PC-3 (cell line): ENCODE measurements around the gene SMAD7. TPM values are rescaled to one million over a fixed set of nuclear protein-coding genes. Genes with fewer than 3 reads are reported as not detected.

Experiments used
- ATAC-seq: fragments of 200-7000 bp; cut with Tn5 transposase; 2 replicates; pipeline ENCODE4 v1.9.1; 2020; ENCODE audit warnings: mild to moderate bottlenecking, moderate library complexity
- BruUV-seq: library from RNA; stranded (reverse); fragments of 400-500 nt; replicated peaks from 2 replicates; lab custom pipeline; 2021; lab: Mats Ljungman, UMichigan
- CTCF ChIA-PET: fragments of 300-600 bp; sonication (Branson Sonifier 250); formaldehyde crosslinking; loops from one replicate; lab custom pipeline; 2022; ENCODE audit warnings: antibody characterized with exemption; lab: Charles Lee
- POLR2A ChIA-PET: fragments of 300-600 bp; sonication (Branson Sonifier 250); formaldehyde crosslinking; loops from one replicate; lab custom pipeline; 2022; ENCODE audit warnings: antibody characterized with exemption; ENCODE audit not compliant: unreplicated experiment; lab: Charles Lee
- DNase-seq: peaks from one replicate; pipeline ENCODE4 v3.0.0-alpha.2; 2015
- H2AFZ ChIP-seq: fragments of 300-600 bp; sonication (generic); 2 replicates; pipeline ENCODE4 v1.6.0; 2016; ENCODE audit warnings: antibody characterized with exemption, low read length
- H3F3A ChIP-seq: fragments of 300-600 bp; sonication (generic); one replicate; pipeline ENCODE4 v1.6.0; 2017; ENCODE audit warnings: antibody characterized with exemption, low read length, control low read depth, mild to moderate bottlenecking; ENCODE audit not compliant: unreplicated experiment
- H3K27ac ChIP-seq: fragments of 300-600 bp; sonication (generic); 2 replicates; pipeline ENCODE4 v1.5.1; 2016; ENCODE audit warnings: mild to moderate bottlenecking, low read length
- H3K27me3 ChIP-seq: fragments of 300-600 bp; sonication (generic); 2 replicates; pipeline ENCODE4 v1.6.1; 2016; ENCODE audit warnings: low read length, mixed read lengths
- H3K36me3 ChIP-seq: fragments of 300-600 bp; sonication (generic); 2 replicates; pipeline ENCODE4 v1.6.1; 2016; ENCODE audit warnings: low read depth, mixed run types, low read length, mixed read lengths
- H3K4me1 ChIP-seq: fragments of 300-600 bp; sonication (generic); 2 replicates; pipeline ENCODE4 v1.5.1; 2016; ENCODE audit warnings: low read length; ENCODE audit not compliant: insufficient read depth
- H3K4me2 ChIP-seq: fragments of 300-600 bp; sonication (generic); 2 replicates; pipeline ENCODE4 v1.6.0; 2016; ENCODE audit warnings: low read length
- H3K4me3 ChIP-seq: fragments of 300-600 bp; sonication (generic); 2 replicates; pipeline ENCODE4 v1.5.1; 2016; ENCODE audit warnings: mild to moderate bottlenecking, low read length, mixed read lengths
- H3K79me2 ChIP-seq: fragments of 300-600 bp; sonication (generic); 2 replicates; pipeline ENCODE4 v1.6.1; 2017; ENCODE audit warnings: low read length, mixed read lengths
- H3K9ac ChIP-seq: fragments of 300-600 bp; sonication (generic); 2 replicates; pipeline ENCODE4 v1.6.0; 2016; ENCODE audit warnings: mild to moderate bottlenecking, low read length
- H3K9me2 ChIP-seq: fragments of 300-600 bp; sonication (generic); replicated peaks from 2 replicates; pipeline ENCODE4 v1.6.1; 2016; ENCODE audit warnings: mixed run types, low read length, mixed read lengths
- H3K9me3 ChIP-seq: fragments of 300-600 bp; sonication (generic); 2 replicates; pipeline ENCODE4 v1.6.1; 2016; ENCODE audit warnings: low read length, mixed read lengths
- H4K20me1 ChIP-seq: fragments of 300-600 bp; sonication (generic); 2 replicates; pipeline ENCODE4 v1.6.1; 2016; ENCODE audit warnings: low read length, mixed read lengths
- EZH2 ChIP-seq: fragments of 300-600 bp; sonication (generic); IDR thresholded peaks from one replicate; pipeline ENCODE4 v1.6.1; 2017; ENCODE audit warnings: antibody characterized with exemption, mild to moderate bottlenecking, low read length; ENCODE audit not compliant: unreplicated experiment
- EZH2phosphoT487 ChIP-seq: fragments of 300-600 bp; sonication (generic); IDR thresholded peaks from 2 replicates; pipeline ENCODE4 v1.6.1; 2018; ENCODE audit warnings: mild to moderate bottlenecking, antibody characterized with exemption, low read length, borderline replicate concordance
- intact Hi-C: fragments of 100-400 bp; cut with micrococcal nuclease; formaldehyde crosslinking; loops from 2 replicates; pipeline ENCODE4 v1.9.0; 2023
- total RNA-seq: library from RNA; depleted of rRNA; stranded (reverse); fragments of >200 nt; gene quantifications from 2 replicates; pipeline ENCODE4 v1.2.3, GENCODE V29; 2014
- TF ChIP-seq, protein P1 (sequence below): fragments of 300-600 bp; sonication (generic); conservative IDR thresholded peaks from 2 replicates; pipeline ENCODE4 v1.5.1; 2017; ENCODE audit warnings: antibody characterized with exemption, low read depth, mild to moderate bottlenecking, low read length

The SMAD7 gene
- total RNA-seq, 1 experiment from 2014 or later = 9.4 TPM

- TF ChIP-seq, protein P1, sequence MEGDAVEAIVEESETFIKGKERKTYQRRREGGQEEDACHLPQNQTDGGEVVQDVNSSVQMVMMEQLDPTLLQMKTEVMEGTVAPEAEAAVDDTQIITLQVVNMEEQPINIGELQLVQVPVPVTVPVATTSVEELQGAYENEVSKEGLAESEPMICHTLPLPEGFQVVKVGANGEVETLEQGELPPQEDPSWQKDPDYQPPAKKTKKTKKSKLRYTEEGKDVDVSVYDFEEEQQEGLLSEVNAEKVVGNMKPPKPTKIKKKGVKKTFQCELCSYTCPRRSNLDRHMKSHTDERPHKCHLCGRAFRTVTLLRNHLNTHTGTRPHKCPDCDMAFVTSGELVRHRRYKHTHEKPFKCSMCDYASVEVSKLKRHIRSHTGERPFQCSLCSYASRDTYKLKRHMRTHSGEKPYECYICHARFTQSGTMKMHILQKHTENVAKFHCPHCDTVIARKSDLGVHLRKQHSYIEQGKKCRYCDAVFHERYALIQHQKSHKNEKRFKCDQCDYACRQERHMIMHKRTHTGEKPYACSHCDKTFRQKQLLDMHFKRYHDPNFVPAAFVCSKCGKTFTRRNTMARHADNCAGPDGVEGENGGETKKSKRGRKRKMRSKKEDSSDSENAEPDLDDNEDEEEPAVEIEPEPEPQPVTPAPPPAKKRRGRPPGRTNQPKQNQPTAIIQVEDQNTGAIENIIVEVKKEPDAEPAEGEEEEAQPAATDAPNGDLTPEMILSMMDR = no peak
- TF ChIP-seq EZH2 (no peak), EZH2phosphoT487 (no peak)
- H3K36me3 ChIP-seq = no peaks in the 10 kb centered on the region
- H3K9me2 ChIP-seq = no peaks in the 10 kb centered on the region
- no peaks in the 10 kb centered on the region for H3K79me2 ChIP-seq
- no peaks in the 10 kb centered on the region for H3K27me3 ChIP-seq
- POLR2A ChIA-PET = no interaction called here
- H4K20me1 ChIP-seq = no peaks in the 10 kb centered on the region
- DNase-seq = no peak
- intact Hi-C loops = no loop called here
- no peak for ATAC-seq
- no peak overlapping the region for H3K4me2 ChIP-seq
- H3K4me3 ChIP-seq = no peak overlapping the region
- CTCF ChIA-PET = no interaction called here
- H3F3A ChIP-seq = no peaks in the 10 kb centered on the region
- H3K27ac ChIP-seq = no peak overlapping the region
- no peak overlapping the region for H2AFZ ChIP-seq
- no peak overlapping the region for H3K9ac ChIP-seq
- no TSS peak for BruUV-seq
- H3K4me1 ChIP-seq = peaks cover 14% of the 10 kb centered on the region
- H3K9me3 ChIP-seq = no peaks in the 10 kb centered on the region
Measured at GRCh38 chr18:48925491-48925780, 25.3 kb downstream of the SMAD7 start.

DNA sequence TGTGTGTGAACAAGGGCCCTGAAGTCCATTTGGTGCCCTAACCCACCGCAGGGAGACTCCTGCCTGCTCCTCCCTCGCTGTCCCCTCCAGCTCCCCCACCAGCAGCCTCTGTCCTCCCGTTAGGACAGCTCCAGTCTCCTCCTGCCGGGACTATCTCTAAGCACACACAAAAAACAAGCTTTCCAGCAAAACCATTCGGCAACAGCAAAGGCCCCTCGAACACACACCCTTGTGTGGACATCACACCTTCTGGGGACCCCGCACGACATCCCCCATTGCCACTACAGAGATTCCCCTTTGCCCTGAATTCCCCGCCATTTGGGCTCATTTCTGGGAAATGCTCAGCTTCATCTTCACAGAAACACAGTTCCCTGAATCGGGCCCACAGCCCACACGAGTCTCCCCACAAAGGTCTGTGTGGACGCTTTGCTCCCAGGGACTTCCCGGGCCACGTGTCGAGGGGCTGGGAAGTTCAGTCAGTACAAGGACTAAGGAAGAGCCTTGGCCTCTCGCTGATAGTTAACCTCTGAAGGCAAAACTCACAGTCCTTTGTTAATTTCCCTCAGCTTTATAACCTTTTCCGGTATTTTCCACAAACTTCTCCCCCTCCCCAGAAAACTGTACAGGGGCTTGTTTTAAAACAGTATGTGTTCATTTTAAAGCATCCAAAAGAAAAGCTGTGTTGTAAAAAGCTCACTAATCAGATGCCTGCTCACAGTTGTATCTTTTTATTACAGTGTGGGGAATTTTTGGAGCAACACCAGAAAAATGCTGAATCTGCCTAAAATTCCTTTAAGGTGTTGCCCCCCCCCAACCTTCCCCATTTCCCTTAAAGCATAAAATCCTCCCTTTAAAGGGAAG is 25.9 kb downstream of the SMAD7 start:
- intact Hi-C loops = no loop called here
- ChIA-PET POLR2A (no interaction called here), CTCF (no interaction called here)
- BruUV-seq = no TSS peak
- ATAC-seq (no peak), DNase-seq (no peak)
- Histone ChIP-seq H3K27ac (no peak overlapping the region), H3K9me2 (no peaks in the 10 kb centered on the region), H2AFZ (no peak overlapping the region), H3K79me2 (no peaks in the 10 kb centered on the region), H3K4me1 (peaks cover 14% of the 10 kb centered on the region), H3K36me3 (no peaks in the 10 kb centered on the region), H3K4me3 (no peak overlapping the region), H3K9me3 (no peaks in the 10 kb centered on the region), H4K20me1 (no peaks in the 10 kb centered on the region), H3F3A (no peaks in the 10 kb centered on the region), H3K4me2 (no peak overlapping the region), H3K27me3 (no peaks in the 10 kb centered on the region), H3K9ac (no peak overlapping the region)
- TF ChIP-seq, protein P1 = no peak
- no peak for TF ChIP-seq EZH2phosphoT487
- no peak for TF ChIP-seq EZH2
